Fibroblast of the aortic adventitia (primary cell): ENCODE data around the gene REEP5. TPM values are rescaled to one million over a fixed set of nuclear protein-coding genes. Genes with fewer than 3 reads are reported as not detected.

Experiments used
- DNase-seq: peaks from one replicate; pipeline ENCODE4 v3.0.0-alpha.2; 2010; ENCODE audit warnings: low read depth
- H3K4me3 ChIP-seq: 2 replicates; pipeline ENCODE4 v1.5.1; 2011; ENCODE audit warnings: low read depth, mild to moderate bottlenecking, control low read depth, low read length, moderate library complexity
- total RNA-seq: library from RNA; depleted of rRNA; stranded (reverse); fragments of >200 nt; gene quantifications from 2 replicates; pipeline ENCODE4 v1.2.3, GENCODE V29; 2012; ENCODE audit warnings: low replicate concordance
- TF ChIP-seq, protein P1 (sequence below): IDR thresholded peaks from 2 replicates; pipeline ENCODE4 v1.5.1; 2011; ENCODE audit warnings: mild to moderate bottlenecking, low read length, control low read depth, inconsistent platforms; ENCODE audit not compliant: insufficient read depth

Gene REEP5
- total RNA-seq, 1 donor, result 60.0 TPM

DNA sequence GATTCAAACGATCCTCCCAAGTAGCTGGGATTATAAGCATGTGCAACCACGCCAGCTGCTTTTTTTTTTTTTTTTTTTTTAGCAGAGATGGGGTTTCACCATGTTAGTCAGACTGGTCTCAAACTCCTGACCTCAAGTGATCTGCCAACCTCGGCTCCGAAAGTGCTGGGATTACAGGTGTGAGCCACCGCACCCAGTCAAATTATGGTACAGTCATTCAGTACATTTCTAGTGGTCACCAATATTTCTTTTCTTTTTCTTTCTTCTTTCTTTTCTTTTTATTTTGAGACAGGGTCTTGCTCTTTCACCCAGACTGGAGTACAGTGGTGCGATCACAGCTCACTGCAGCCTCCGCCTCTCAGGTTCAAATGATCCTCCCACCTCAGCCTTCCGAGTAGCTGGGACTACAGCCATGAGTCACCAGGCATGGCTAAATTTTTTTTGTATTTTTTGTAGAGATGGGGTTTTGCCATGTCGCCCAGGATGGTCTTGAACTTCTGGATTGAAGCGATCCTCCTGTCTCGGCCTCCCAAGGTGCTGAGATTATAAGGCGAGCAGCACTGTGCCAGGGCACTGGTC is 29.2 kb upstream of the REEP5 start:
- DNase-seq, result no peak
- H3K4me3 ChIP-seq, result no peak overlapping the region
- TF ChIP-seq, protein P1, sequence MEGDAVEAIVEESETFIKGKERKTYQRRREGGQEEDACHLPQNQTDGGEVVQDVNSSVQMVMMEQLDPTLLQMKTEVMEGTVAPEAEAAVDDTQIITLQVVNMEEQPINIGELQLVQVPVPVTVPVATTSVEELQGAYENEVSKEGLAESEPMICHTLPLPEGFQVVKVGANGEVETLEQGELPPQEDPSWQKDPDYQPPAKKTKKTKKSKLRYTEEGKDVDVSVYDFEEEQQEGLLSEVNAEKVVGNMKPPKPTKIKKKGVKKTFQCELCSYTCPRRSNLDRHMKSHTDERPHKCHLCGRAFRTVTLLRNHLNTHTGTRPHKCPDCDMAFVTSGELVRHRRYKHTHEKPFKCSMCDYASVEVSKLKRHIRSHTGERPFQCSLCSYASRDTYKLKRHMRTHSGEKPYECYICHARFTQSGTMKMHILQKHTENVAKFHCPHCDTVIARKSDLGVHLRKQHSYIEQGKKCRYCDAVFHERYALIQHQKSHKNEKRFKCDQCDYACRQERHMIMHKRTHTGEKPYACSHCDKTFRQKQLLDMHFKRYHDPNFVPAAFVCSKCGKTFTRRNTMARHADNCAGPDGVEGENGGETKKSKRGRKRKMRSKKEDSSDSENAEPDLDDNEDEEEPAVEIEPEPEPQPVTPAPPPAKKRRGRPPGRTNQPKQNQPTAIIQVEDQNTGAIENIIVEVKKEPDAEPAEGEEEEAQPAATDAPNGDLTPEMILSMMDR, result no peak

DNA sequence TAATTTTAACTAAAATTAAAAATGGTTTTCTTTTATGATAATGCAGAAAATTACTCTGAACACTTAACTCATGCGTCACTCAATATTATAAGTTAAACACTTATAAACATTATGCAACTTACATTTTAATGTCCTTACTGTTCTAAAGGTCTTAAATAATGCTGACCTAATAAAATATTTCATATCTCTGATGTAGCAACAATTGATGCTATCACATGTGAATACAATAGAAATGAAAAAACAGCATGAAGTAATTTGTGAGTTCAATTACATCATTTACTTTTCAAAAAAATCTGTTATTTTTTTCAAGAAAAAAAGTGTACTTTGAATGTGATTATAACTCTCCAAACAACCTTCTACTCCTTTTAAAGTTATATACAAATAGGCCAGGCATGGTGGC is 26.4 kb upstream of the REEP5 start:
- H3K4me3 ChIP-seq, result no peak overlapping the region
- peak; percentile 9 for DNase-seq
- TF ChIP-seq, protein P1, result no peak

DNA sequence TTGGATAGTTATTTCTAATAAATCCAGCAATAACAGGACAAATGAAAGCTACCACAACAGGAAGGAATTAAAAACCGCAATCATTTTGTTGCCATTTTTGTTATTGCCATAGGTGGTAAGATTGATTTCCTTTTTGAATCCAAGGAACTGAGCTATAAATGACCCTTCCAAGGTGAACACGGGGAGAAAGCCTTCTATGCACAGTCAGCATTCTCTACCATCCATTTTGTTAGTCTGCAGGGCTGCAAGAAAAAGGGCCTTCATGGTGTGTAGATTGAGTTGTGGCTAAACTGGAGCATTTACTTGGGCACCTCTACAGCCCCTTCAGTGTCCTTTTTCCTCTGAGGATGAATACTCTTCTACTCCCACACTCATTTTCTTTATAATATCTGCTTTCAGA is 18.6 kb upstream of the REEP5 start:
- TF ChIP-seq, protein P1, result no peak
- H3K4me3 ChIP-seq, result no peak overlapping the region
- DNase-seq, result no peak

DNA sequence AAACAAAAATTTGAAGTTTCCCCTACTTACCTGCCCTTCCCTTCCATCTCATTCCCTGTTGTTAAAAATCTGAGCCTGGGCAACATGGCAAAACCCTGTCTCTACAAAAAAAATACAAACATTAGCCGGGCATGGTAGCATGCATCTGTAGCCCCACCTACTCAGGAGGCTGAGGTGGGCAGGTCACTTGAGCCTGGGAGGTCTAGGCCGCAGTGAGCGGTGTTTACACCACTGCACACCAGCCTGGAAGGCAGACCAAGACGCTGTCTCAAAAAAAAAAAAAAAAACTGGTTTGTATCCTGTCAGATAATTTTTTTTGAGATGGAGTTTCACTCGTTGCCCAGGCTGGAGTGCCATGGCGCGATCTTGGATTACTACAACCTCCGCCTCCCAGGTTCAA is 16.3 kb upstream of the REEP5 start:
- no peak overlapping the region for H3K4me3 ChIP-seq
- DNase-seq, result no peak
- TF ChIP-seq, protein P1, result no peak

DNA sequence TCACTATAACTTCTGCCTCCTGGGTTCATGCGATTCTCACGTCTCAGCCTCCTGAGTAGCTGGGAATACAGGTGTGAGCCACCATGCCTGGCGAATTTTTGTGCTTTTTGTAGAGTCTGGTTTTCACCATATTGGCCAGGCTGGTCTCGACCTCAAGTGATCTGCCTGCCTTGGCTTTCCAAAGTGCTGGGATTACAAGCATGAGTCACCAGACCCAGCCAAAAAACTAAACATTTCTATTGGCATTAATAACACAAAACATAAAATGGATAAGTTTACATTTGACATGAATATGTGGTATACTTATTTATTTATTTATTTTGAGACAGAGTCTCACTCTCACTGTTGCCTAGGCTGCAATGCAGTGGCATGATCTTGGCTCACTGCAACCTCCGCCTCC is 13.6 kb upstream of the REEP5 start:
- H3K4me3 ChIP-seq, result no peak overlapping the region
- TF ChIP-seq, protein P1, result no peak
- peak; percentile 32 for DNase-seq

DNA sequence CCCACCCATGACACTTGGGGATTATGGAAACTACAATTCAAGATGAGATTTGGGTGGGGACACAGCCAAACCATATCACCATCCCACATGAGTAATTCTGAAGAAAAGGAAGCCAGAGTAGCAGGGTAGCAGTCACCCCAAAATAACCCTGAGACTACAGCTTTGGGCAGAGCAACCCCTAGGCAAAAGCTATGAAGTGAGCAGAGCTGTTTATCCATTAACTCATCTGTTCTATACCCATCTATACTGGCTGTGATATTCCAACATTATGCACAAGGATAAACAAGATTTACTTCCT is 12.3 kb upstream of the REEP5 start:
- H3K4me3 ChIP-seq, result no peak overlapping the region
- no peak for DNase-seq
- TF ChIP-seq, protein P1, result no peak

DNA sequence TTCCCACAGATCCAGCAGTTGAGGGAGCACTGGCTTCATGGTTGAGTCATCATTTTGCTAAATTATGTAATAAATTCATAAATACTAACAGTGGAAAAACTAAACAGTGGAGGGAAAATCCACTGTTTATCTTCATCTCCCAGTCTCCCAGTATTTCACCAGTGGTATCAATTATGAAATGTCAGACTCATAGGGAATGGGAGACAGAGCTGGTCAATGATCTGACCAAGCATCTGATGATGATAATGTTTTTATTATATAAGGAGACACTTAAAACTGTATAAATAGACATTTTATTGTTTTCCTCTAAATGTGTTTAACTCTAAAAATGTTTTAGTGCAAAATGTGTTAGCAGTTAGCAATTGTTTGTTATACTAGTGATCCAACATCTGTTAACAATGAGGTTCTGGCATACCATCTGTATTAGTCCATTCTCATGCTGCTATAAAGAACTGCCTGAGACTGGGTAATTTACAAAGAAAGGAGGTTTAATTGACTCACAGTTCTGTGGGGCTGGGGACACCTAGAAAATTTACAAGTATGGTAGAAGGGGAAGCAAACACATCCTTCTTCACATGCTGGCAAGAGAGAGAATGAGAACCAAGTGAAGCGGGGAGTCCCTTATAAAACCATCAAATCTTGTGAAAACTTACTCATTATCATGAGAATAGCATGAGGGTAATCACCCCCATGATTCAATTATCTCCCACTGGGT is 11.8 kb upstream of the REEP5 start:
- TF ChIP-seq, protein P1, result no peak
- DNase-seq, result peak; percentile 78
- no peak overlapping the region for H3K4me3 ChIP-seq
